Stimulated activated CD8-positive, alpha-beta memory T cell treated with anti-CD3 and anti-CD28 coated beads, Interleukin-12 subunit alpha, Interleukin-12 subunit beta, amount 100 ng/mL, for 24 hours (primary cell): ENCODE measurements around the gene ADAMTS16.

ENCODE experiments used
- DNase-seq: peaks from one replicate; pipeline ENCODE4 v3.0.0-alpha.2; 2020; ENCODE audit errors: extremely low read depth

The ADAMTS16 gene

DNA sequence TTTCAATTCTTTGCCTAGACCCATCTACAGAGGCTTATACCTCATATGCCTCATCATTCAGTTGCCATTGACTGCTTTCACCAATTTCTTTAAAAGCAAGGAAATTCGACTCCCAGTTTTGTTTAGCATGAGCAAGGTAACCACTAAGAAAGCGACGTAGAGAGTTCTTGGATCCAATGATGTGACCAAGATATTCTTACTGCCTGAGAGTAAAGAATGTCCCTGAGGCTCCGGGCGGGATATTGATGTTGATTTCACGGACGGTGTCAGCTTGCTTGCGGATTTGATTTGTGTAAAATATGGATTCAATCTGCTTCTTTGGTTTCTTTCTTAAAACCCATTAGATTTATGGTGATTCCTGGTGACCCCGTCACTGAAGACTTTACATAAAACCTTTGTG is 147.3 kb downstream of the ADAMTS16 start:
- DNase-seq: no peak

DNA sequence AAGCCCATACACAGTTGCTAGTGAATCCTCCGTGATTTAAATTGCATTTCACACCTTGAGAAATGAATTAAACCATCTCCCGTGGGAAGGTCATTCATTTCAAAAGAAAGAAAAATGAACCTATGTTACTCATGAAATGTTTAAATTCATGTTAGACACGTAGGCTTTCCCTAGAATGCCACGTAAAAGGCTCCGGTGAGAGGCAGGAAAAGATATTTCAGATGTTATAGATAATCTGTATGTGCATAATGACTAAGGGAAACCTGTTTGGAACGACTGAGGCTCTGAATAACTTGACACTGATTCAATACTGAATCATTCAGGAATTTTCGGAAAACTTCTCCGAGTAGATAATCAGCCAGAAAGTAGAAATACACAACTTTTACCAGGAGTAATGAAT is 148.1 kb downstream of the ADAMTS16 start:
- no peak for DNase-seq

DNA sequence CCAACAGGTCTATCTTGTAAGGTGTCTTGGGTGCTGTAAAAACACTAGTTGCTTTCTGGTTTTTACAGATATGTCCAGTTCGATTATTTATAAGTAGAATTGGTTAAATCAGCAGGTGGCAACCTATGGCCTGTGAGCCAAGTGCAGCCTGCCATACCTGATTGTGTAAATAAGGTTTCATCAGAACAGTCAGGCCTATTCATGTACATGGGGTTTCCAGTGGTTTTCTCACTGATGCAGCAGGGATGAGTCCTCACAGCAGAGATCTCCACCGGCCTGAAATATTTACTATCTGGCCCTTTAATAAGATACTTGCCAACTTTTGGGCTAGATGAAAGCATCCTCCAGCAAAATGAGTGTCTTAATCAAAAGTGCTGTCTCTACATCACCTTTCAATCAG is 149.4 kb downstream of the ADAMTS16 start:
- DNase-seq: no peak

DNA sequence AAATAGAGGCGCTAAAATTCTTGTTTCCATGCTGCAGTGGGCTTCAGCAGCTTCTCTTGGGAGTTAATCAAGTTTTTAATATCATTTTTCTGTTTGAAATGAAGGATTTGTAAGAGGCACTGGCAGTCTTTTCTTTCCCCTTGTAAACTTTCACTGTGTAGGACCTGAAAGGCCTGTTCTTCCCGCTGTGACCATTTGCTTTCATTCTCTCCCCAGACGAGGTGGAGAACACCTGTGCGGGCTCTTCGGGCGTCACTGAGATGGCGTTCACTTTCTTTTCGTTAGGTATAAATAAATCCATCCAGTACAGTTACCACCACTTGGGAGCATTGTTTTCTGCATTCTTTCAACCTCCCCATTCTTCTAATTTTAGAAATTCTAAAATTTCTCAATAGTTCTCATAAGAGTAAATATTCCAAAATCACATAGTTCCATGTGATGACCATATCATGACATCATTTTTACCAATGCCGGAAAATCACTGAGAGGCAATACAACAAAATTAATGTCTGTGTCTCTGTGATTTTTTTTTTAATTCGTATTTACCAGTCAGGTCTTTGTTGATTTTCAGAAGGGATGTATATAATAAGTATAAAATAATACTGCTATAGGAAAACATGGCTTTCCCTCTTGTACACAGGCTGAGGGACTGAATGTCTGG is 150.7 kb downstream of the ADAMTS16 start:
- DNase-seq: no peak

DNA sequence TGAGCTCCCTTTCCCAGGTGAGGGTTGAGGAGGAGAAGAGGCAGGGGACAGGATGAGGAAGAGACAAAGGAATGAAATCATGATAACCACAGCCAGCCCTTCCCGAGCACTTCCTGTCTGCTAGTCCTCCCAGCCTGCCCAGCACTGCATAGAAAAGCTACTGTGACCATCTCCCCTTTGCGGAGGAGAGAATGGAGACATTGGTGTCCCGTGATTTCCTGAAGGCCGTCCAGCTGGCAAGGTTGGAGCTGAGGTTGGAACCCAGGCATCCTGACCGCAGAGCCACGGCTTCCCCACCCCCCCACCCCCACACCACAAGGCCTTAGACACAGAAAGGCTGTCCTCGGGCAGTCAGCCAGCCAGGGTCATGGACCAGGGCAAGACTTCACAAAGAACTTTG is 151.2 kb downstream of the ADAMTS16 start:
- DNase-seq: no peak

GRCh38 chr5:5293029-5293428 is 152.9 kb downstream of the ADAMTS16 start:
- DNase-seq: no peak

- no peak for DNase-seq
Observed at GRCh38 chr5:5294429-5294828, 154.3 kb downstream of the ADAMTS16 start.

GRCh38 chr5:5295351-5295750 is 155.2 kb downstream of the ADAMTS16 start:
- DNase-seq: no peak

GRCh38 chr5:5296051-5296450 is 155.9 kb downstream of the ADAMTS16 start:
- DNase-seq: no peak

- DNase-seq: no peak
Observed at GRCh38 chr5:5297432-5298067, 157.4 kb downstream of the ADAMTS16 start.

GRCh38 chr5:5298068-5298633 is 158.0 kb downstream of the ADAMTS16 start:
- no peak for DNase-seq

DNA sequence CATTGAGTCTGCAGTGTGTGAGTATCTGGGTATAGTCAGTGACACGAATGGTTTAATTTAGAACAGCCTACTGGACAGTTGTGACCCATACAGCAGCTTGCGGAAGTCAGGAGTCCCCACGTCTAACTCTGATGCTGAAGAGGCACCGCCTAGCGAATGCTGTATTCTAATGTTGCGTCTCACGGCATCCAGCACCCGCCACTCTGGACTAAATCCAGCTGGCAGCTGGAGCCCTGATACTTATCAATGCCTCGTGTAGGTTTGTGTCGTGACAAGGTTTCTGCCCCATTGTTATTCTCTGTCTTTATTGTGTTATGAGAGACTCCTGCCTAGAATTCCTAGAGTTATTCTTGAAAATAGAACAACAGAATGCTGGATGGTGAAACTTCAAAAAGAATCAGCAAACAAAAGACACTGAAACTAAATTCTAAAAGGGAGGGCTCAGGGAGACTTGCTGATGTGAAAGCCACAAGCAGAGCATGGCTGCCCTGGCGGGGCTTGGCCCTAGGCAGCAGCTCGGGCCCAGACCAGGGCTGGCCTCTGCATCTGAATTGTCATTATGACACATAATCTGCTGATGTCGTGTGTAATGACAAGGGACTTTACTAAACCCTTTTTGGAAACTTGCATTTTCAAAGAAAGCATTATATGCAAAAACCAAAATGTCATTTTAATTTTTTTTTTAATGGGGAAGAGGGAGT is 158.9 kb downstream of the ADAMTS16 start:
- DNase-seq: no peak

DNA sequence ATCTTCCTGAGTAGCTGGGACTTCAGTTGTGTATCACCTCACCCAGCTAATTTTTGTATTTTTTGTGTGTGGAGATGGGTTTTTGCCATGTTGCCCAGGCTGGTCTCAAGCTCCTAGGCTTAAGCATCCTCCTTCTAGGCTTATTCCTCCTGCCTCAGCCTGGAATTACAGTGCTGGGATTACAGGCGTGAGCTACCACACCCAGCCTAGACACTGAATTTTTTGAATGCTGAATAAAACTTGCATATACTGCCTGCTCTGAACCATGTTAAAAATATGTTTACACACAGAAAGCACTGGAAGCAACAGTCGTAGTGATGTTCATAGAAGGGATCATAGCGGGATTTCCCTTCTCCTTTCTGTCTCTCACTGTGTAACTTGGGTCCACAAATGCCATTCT is 161.0 kb downstream of the ADAMTS16 start:
- DNase-seq: no peak

- no peak for DNase-seq
Observed at GRCh38 chr5:5302201-5302600, 162.1 kb downstream of the ADAMTS16 start.

- no peak for DNase-seq
Observed at GRCh38 chr5:5303242-5303641, 163.1 kb downstream of the ADAMTS16 start.

DNA sequence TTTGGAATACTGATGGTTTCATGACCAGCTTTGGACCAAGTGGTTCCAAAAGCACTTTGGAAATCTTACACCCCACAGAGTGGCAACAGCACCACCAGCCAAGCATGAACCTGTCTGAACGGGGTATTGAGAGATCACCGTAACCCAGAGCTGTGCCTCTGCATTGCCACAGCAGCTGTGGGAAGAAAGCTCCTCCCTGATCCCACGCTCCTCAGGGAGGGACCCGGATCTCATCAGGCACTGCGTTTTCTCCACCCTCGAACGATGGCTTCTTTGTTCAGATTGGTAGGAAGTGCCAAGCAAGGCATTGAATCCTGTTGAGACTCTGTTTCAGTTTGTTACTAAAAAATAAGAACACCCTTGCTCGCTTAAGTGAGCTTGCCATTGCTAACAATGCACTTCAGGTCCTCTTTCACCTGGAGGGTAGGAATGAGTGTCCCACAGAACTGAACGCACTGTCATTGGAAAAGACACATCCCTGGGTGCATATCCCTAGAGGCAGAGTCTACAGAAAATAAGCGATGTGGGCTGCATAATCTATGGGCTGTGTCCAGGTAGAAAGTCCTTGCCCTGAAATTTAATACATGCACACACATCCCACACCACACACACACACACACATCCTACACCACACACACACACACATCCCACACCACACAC is 164.4 kb downstream of the ADAMTS16 start:
- no peak for DNase-seq

- no peak for DNase-seq
Observed at GRCh38 chr5:5306696-5307095, 166.6 kb downstream of the ADAMTS16 start.

- DNase-seq: no peak
Observed at GRCh38 chr5:5308319-5308718, 168.2 kb downstream of the ADAMTS16 start.

DNA sequence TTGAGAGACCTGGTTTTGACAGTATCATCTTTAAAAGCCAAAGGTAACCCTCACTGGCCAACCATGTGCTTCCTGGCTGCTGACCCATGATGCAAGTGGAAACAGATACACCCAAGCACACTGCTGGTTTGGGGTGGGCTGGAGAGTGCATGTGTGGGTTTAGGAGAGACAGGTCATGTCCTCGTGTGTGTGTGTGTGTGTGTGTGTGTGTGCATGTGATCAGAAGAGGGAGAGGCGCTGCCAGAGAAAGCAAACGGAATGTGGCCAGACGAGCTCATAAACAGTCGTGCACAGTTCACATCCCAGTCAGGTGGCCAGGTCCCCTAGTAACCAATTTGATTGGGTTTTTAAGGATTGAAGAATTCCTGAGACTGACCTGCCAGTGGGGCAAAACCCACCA is 169.5 kb downstream of the ADAMTS16 start:
- DNase-seq: no peak

DNA sequence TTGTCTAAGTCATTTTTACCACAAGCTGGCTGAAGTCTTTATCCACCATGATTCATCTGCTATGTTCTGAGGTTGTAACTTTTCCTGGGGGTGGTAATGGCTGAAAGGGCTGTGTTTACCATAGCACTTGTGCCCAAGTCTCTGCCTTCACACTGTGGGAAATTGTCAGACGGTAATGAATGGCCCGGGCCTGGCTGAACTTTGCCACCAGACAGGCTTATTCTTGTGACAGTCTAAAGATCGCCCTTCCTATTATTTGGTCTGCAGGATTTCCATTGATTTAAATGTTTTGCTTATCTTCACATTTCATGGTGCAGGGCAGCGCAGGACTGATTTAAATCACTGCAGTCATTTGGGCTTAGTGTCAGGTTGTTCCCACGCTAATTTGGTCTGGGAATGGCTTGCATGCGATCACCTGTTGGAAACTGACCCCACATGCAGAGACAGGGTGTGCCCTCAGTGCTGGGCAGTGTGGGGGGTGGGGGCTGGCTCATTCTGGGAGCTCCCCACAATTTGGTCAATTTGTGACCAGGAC is 173.0 kb downstream of the ADAMTS16 start:
- no peak for DNase-seq

GRCh38 chr5:5314166-5314565 is 174.0 kb downstream of the ADAMTS16 start:
- DNase-seq: no peak

- no peak for DNase-seq
Observed at GRCh38 chr5:5314626-5315025, 174.5 kb downstream of the ADAMTS16 start.
